GM23338 (cell line): ENCODE measurements around the gene TAS2R43. TPM values are rescaled to one million over a fixed set of nuclear protein-coding genes. Genes with fewer than 3 reads are reported as not detected.

Experiments used
- ATAC-seq: fragments of 200-7000 bp; cut with Tn5 transposase; 3 replicates; pipeline ENCODE4 v1.9.1; 2020
- DNase-seq: peaks from one replicate; pipeline ENCODE4 v3.0.0-alpha.2; 2015; ENCODE audit warnings: low spot score
- H2AFZ ChIP-seq: fragments of 200-600 bp; sonication (generic); 2 replicates; pipeline ENCODE4 v1.8.0; 2016; ENCODE audit warnings: antibody characterized with exemption, mild to moderate bottlenecking, moderate library complexity
- H3F3A ChIP-seq: fragments of 200-600 bp; sonication (generic); replicated peaks from 2 replicates; pipeline ENCODE4 v1.8.0; 2017; ENCODE audit warnings: antibody characterized with exemption, mixed run types, low read depth
- H3K27ac ChIP-seq: fragments of 200-600 bp; sonication (generic); 2 replicates; pipeline ENCODE4 v1.6.1; 2016; ENCODE audit warnings: low read depth
- H3K27me3 ChIP-seq: fragments of 200-600 bp; sonication (generic); 2 replicates; pipeline ENCODE4 v1.8.0; 2016; ENCODE audit warnings: mild to moderate bottlenecking, mixed run types, moderate library complexity; ENCODE audit not compliant: insufficient read depth
- H3K36me3 ChIP-seq: fragments of 200-600 bp; sonication (generic); 2 replicates; pipeline ENCODE4 v1.8.0; 2016; ENCODE audit warnings: mild to moderate bottlenecking; ENCODE audit not compliant: insufficient read depth
- H3K4me1 ChIP-seq: fragments of 200-600 bp; sonication (generic); 2 replicates; pipeline ENCODE4 v1.8.0; 2016; ENCODE audit warnings: mild to moderate bottlenecking, moderate library complexity; ENCODE audit not compliant: insufficient read depth
- H3K4me2 ChIP-seq: fragments of 200-600 bp; sonication (generic); 2 replicates; pipeline ENCODE4 v1.7.1; 2017; ENCODE audit warnings: mixed run types
- H3K4me3 ChIP-seq: fragments of 200-600 bp; sonication (generic); 2 replicates; pipeline ENCODE4 v1.6.1; 2016; ENCODE audit warnings: mixed run types
- H3K79me2 ChIP-seq: fragments of 200-600 bp; sonication (generic); replicated peaks from 2 replicates; pipeline ENCODE4 v1.8.0; 2017; ENCODE audit warnings: mild to moderate bottlenecking; ENCODE audit not compliant: insufficient read depth
- H3K9me2 ChIP-seq: fragments of 200-600 bp; sonication (generic); 2 replicates; pipeline ENCODE4 v1.8.0; 2017; ENCODE audit not compliant: insufficient read depth
- H4K20me1 ChIP-seq: fragments of 200-600 bp; sonication (generic); replicated peaks from 2 replicates; pipeline ENCODE4 v1.8.0; 2017; ENCODE audit warnings: mild to moderate bottlenecking; ENCODE audit not compliant: insufficient read depth
- H3K27ac Mint-ChIP-seq: 2 replicates; pipeline ENCODE4 v1.8.0; 2020; ENCODE audit warnings: inconsistent platforms, mild to moderate bottlenecking, moderate library complexity, mixed read lengths
- H3K27me3 Mint-ChIP-seq: 3 replicates; pipeline ENCODE4 v1.8.0; 2022; ENCODE audit warnings: low read depth, mild to moderate bottlenecking, moderate library complexity, mixed read lengths, inconsistent platforms; ENCODE audit not compliant: insufficient read depth, poor library complexity
- H3K36me3 Mint-ChIP-seq: 3 replicates; pipeline ENCODE4 v1.8.0; 2021; ENCODE audit warnings: low read depth, mild to moderate bottlenecking, inconsistent platforms, moderate library complexity, mixed read lengths
- H3K4me1 Mint-ChIP-seq: 3 replicates; pipeline ENCODE4 v1.8.0; 2020; ENCODE audit warnings: mild to moderate bottlenecking, inconsistent platforms, mixed read lengths
- H3K4me3 Mint-ChIP-seq: 3 replicates; pipeline ENCODE4 v1.8.0; 2021; ENCODE audit warnings: moderate library complexity, mild to moderate bottlenecking, inconsistent platforms, mixed read lengths
- H3K9me3 Mint-ChIP-seq: 3 replicates; pipeline ENCODE4 v1.8.0; 2020; ENCODE audit warnings: moderate library complexity, mild to moderate bottlenecking, inconsistent platforms, mixed read lengths
- CREB1 ChIP-seq: fragments of 250-450 bp; sonication (Bioruptor Pico); IDR thresholded peaks from 2 replicates; pipeline ENCODE4 v1.5.0; 2020; ENCODE audit warnings: low read depth, mild to moderate bottlenecking, moderate library complexity
- EZH2 ChIP-seq: fragments of 200-600 bp; sonication (generic); IDR thresholded peaks from one replicate; pipeline ENCODE4 v1.8.0; 2017; ENCODE audit warnings: antibody characterized with exemption, mild to moderate bottlenecking, low read depth; ENCODE audit not compliant: unreplicated experiment
- EZH2phosphoT487 ChIP-seq: fragments of 200-600 bp; sonication (generic); IDR thresholded peaks from one replicate; pipeline ENCODE4 v1.8.1; 2018; ENCODE audit warnings: antibody characterized with exemption; ENCODE audit not compliant: unreplicated experiment
- JUNB ChIP-seq: IDR thresholded peaks from one replicate; pipeline ENCODE4 v1.6.1; 2016; ENCODE audit warnings: antibody characterized with exemption; ENCODE audit not compliant: unreplicated experiment
- NANOG ChIP-seq: IDR thresholded peaks from 2 replicates; pipeline ENCODE4 v1.6.1; 2016; ENCODE audit warnings: antibody characterized with exemption, borderline replicate concordance
- POLR2AphosphoS5 ChIP-seq: IDR thresholded peaks from 2 replicates; pipeline ENCODE4 v1.6.1; 2016; ENCODE audit warnings: antibody characterized with exemption, low read depth
- STAT1 ChIP-seq: IDR thresholded peaks from one replicate; pipeline ENCODE4 v1.6.1; 2016; ENCODE audit warnings: antibody characterized with exemption; ENCODE audit not compliant: unreplicated experiment
- ZNF114 ChIP-seq: fragments of 250-450 bp; sonication (Bioruptor Pico); IDR thresholded peaks from 2 replicates; pipeline ENCODE4 v1.5.0; 2020; ENCODE audit warnings: mild to moderate bottlenecking, moderate library complexity
- ZNF331 ChIP-seq: fragments of 250-450 bp; sonication (Bioruptor Pico); IDR thresholded peaks from 2 replicates; pipeline ENCODE4 v1.5.0; 2020; ENCODE audit warnings: low read depth, mild to moderate bottlenecking, moderate library complexity
- polyA plus RNA-seq: library from polyadenylated mRNA; unstranded; fragments of >200 nt; fragmentation: Nextera tagmentation; extraction: Ambion mirVana; gene quantifications from 2 replicates; pipeline ENCODE4 v1.2.1, GENCODE V29; 2016
- total RNA-seq: library from RNA; depleted of rRNA; stranded (reverse); fragments of >200 nt; shearing (Covaris generic); gene quantifications from 2 replicates; pipeline ENCODE4 v1.2.3, GENCODE V29; 2014
- TF ChIP-seq, protein P1 (sequence below): IDR thresholded peaks from 2 replicates; pipeline ENCODE4 v1.6.1; 2016; ENCODE audit warnings: antibody characterized with exemption
- TF ChIP-seq, protein P2 (sequence below): IDR thresholded peaks from one replicate; pipeline ENCODE4 v1.6.1; 2018; ENCODE audit warnings: antibody characterized with exemption; ENCODE audit not compliant: unreplicated experiment
- TF ChIP-seq, protein P3 (sequence below): fragments of 250-450 bp; sonication (Bioruptor Pico); IDR thresholded peaks from 2 replicates; pipeline ENCODE4 v1.5.0; 2020; ENCODE audit warnings: mild to moderate bottlenecking, moderate library complexity
- TF ChIP-seq, protein P4 (sequence below), 2 experiments: fragments of 200-600 bp in 1 of 2; sonication (generic) in 1 of 2; conservative IDR thresholded peaks; 2 replicates each; pipeline versions ENCODE4 v1.5.1 to v1.6.1; 2016 to 2017; ENCODE audit warnings: antibody characterized with exemption in 2 of 2, low read depth in 2 of 2, mild to moderate bottlenecking in 2 of 2, moderate library complexity in 1 of 2

The TAS2R43 gene
- total and polyA plus RNA-seq, 2 experiments from 2014 or later, result 2.7 TPM; not detected in 1

DNA sequence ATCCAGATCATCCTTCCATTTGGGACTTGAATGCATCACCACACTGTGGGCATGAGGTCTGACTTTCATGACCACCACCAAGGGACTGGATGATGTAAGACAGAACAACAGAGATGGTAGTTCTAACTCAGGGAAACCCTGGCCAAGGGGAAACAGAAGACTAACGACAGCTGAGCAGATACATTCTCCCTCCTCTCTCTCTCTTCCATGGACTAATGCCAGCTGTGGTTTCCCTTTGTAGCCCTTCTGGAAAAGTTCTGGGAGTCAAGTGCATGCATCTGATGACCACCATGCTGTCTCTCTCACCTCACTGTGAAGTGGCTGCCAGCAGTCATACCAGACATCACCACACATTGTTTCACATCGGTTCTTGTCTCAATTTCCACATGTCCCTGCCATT, 38.9 kb upstream of the TAS2R43 start:
- Histone ChIP-seq H3K27ac (no peak overlapping the region), H3K9me2 (no peaks in the 10 kb centered on the region), H3K27me3 (no peaks in the 10 kb centered on the region), H2AFZ (no peak overlapping the region), H4K20me1 (peaks cover 4% of the 10 kb centered on the region), H3K36me3 (no peaks in the 10 kb centered on the region; the same call in 1 of the 2 replicates), H3K4me3 (no peak overlapping the region), H3K4me1 (no peaks in the 10 kb centered on the region), H3F3A (no peaks in the 10 kb centered on the region), H3K4me2 (no peak overlapping the region), H3K79me2 (peaks cover 93% of the 10 kb centered on the region)
- Mint-ChIP-seq H3K4me3 (no peak overlapping the region), H3K9me3 (no peaks in the 10 kb centered on the region), H3K36me3 (peaks cover 29% of the 10 kb centered on the region), H3K27ac (no peak overlapping the region), H3K4me1 (0 out of 3 replicates have a peak, but pooled peaks cover 3% of the 10 kb centered on the region), H3K27me3 (no peaks in the 10 kb centered on the region)
- DNase-seq (no peak), ATAC-seq (no peak)
- TF ChIP-seq ZNF331 (CRISPR knock-in tag) (no peak), EZH2 (no peak), STAT1 (no peak), NANOG (no peak), ZNF114 (CRISPR knock-in tag) (no peak), EZH2phosphoT487 (no peak), POLR2AphosphoS5 (no peak), CREB1 (CRISPR knock-in tag) (no peak), JUNB (no peak)
- TF ChIP-seq, protein P1, sequence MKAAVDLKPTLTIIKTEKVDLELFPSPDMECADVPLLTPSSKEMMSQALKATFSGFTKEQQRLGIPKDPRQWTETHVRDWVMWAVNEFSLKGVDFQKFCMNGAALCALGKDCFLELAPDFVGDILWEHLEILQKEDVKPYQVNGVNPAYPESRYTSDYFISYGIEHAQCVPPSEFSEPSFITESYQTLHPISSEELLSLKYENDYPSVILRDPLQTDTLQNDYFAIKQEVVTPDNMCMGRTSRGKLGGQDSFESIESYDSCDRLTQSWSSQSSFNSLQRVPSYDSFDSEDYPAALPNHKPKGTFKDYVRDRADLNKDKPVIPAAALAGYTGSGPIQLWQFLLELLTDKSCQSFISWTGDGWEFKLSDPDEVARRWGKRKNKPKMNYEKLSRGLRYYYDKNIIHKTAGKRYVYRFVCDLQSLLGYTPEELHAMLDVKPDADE, result no peak
- TF ChIP-seq, protein P2, sequence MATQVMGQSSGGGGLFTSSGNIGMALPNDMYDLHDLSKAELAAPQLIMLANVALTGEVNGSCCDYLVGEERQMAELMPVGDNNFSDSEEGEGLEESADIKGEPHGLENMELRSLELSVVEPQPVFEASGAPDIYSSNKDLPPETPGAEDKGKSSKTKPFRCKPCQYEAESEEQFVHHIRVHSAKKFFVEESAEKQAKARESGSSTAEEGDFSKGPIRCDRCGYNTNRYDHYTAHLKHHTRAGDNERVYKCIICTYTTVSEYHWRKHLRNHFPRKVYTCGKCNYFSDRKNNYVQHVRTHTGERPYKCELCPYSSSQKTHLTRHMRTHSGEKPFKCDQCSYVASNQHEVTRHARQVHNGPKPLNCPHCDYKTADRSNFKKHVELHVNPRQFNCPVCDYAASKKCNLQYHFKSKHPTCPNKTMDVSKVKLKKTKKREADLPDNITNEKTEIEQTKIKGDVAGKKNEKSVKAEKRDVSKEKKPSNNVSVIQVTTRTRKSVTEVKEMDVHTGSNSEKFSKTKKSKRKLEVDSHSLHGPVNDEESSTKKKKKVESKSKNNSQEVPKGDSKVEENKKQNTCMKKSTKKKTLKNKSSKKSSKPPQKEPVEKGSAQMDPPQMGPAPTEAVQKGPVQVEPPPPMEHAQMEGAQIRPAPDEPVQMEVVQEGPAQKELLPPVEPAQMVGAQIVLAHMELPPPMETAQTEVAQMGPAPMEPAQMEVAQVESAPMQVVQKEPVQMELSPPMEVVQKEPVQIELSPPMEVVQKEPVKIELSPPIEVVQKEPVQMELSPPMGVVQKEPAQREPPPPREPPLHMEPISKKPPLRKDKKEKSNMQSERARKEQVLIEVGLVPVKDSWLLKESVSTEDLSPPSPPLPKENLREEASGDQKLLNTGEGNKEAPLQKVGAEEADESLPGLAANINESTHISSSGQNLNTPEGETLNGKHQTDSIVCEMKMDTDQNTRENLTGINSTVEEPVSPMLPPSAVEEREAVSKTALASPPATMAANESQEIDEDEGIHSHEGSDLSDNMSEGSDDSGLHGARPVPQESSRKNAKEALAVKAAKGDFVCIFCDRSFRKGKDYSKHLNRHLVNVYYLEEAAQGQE, result no peak
- TF ChIP-seq, protein P3, sequence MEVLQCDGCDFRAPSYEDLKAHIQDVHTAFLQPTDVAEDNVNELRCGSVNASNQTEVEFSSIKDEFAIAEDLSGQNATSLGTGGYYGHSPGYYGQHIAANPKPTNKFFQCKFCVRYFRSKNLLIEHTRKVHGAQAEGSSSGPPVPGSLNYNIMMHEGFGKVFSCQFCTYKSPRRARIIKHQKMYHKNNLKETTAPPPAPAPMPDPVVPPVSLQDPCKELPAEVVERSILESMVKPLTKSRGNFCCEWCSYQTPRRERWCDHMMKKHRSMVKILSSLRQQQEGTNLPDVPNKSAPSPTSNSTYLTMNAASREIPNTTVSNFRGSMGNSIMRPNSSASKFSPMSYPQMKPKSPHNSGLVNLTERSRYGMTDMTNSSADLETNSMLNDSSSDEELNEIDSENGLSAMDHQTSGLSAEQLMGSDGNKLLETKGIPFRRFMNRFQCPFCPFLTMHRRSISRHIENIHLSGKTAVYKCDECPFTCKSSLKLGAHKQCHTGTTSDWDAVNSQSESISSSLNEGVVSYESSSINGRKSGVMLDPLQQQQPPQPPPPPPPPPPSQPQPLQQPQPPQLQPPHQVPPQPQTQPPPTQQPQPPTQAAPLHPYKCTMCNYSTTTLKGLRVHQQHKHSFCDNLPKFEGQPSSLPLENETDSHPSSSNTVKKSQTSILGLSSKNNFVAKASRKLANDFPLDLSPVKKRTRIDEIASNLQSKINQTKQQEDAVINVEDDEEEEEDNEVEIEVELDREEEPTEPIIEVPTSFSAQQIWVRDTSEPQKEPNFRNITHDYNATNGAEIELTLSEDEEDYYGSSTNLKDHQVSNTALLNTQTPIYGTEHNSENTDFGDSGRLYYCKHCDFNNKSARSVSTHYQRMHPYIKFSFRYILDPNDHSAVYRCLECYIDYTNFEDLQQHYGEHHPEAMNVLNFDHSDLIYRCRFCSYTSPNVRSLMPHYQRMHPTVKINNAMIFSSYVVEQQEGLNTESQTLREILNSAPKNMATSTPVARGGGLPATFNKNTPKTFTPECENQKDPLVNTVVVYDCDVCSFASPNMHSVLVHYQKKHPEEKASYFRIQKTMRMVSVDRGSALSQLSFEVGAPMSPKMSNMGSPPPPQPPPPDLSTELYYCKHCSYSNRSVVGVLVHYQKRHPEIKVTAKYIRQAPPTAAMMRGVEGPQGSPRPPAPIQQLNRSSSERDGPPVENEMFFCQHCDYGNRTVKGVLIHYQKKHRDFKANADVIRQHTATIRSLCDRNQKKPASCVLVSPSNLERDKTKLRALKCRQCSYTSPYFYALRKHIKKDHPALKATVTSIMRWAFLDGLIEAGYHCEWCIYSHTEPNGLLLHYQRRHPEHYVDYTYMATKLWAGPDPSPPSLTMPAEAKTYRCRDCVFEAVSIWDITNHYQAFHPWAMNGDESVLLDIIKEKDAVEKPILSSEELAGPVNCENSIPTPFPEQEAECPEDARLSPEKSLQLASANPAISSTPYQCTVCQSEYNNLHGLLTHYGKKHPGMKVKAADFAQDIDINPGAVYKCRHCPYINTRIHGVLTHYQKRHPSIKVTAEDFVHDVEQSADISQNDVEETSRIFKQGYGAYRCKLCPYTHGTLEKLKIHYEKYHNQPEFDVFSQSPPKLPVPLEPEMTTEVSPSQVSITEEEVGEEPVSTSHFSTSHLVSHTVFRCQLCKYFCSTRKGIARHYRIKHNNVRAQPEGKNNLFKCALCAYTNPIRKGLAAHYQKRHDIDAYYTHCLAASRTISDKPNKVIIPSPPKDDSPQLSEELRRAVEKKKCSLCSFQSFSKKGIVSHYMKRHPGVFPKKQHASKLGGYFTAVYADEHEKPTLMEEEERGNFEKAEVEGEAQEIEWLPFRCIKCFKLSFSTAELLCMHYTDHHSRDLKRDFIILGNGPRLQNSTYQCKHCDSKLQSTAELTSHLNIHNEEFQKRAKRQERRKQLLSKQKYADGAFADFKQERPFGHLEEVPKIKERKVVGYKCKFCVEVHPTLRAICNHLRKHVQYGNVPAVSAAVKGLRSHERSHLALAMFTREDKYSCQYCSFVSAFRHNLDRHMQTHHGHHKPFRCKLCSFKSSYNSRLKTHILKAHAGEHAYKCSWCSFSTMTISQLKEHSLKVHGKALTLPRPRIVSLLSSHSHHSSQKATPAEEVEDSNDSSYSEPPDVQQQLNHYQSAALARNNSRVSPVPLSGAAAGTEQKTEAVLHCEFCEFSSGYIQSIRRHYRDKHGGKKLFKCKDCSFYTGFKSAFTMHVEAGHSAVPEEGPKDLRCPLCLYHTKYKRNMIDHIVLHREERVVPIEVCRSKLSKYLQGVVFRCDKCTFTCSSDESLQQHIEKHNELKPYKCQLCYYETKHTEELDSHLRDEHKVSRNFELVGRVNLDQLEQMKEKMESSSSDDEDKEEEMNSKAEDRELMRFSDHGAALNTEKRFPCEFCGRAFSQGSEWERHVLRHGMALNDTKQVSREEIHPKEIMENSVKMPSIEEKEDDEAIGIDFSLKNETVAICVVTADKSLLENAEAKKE (CRISPR knock-in tag), result no peak
- TF ChIP-seq, protein P4, sequence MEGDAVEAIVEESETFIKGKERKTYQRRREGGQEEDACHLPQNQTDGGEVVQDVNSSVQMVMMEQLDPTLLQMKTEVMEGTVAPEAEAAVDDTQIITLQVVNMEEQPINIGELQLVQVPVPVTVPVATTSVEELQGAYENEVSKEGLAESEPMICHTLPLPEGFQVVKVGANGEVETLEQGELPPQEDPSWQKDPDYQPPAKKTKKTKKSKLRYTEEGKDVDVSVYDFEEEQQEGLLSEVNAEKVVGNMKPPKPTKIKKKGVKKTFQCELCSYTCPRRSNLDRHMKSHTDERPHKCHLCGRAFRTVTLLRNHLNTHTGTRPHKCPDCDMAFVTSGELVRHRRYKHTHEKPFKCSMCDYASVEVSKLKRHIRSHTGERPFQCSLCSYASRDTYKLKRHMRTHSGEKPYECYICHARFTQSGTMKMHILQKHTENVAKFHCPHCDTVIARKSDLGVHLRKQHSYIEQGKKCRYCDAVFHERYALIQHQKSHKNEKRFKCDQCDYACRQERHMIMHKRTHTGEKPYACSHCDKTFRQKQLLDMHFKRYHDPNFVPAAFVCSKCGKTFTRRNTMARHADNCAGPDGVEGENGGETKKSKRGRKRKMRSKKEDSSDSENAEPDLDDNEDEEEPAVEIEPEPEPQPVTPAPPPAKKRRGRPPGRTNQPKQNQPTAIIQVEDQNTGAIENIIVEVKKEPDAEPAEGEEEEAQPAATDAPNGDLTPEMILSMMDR (conservative IDR thresholded peaks at IDR 0.05; ENCODE audit: low read depth in 2 of 2), result no peak
